Suprapubic skin (tissue), 4 donors: ENCODE data around the gene CHKB.

ENCODE experiments used
- POLR2A ChIP-seq, 2 donors: fragments of 450-650 bp; IDR thresholded peaks; one replicate each; pipeline ENCODE4 v1.6.1; 2017; ENCODE audit warnings: antibody characterized with exemption in 2 of 2, mild to moderate bottlenecking in 2 of 2, moderate library complexity in 2 of 2
- POLR2AphosphoS5 ChIP-seq, 3 donors: sonication (generic); formaldehyde crosslinking; IDR thresholded peaks; one replicate each; pipeline ENCODE4 v1.6.1; 2017; ENCODE audit warnings: antibody characterized with exemption in 3 of 3
- TF ChIP-seq, protein P1 (sequence below), 2 donors: fragments of 200-600 bp in 1 of 2; fragments of 450-650 bp in 1 of 2; sonication (generic) in 1 of 2; IDR thresholded peaks; one replicate each; pipeline ENCODE4 v1.5.1; 2016 to 2019; ENCODE audit warnings: antibody characterized with exemption in 2 of 2, mild to moderate bottlenecking in 1 of 2, moderate library complexity in 1 of 2

DNA sequence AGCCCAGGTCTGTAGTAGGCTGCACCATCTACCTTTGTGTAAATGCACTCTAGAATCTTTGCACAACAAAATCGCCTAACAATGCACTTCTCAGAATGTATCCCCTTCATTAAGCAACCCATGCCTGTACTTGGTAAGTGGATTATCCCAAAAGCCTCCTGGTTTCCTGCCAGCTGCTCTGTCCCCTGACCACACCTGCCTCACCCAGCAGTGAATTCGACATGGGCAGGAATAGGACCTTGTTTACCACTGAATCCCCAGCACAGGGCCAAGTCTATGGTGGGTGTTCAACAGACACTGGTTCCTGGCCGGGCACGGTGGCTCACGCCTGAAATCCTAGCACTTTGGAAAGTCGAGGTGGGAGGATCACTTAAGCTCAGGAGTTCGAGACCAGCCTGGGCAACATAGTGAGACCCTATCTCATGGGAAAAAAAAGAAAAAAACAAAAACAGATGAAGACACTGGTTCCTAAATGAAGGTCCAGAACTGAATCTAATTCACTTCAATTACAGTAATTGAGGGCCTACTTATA, 14.9 kb downstream of the CHKB start:
- TF ChIP-seq POLR2AphosphoS5 (IDR thresholded peaks at IDR 0.05) (no peak), POLR2A (IDR thresholded peaks at IDR 0.05) (no peak)
- TF ChIP-seq, protein P1, sequence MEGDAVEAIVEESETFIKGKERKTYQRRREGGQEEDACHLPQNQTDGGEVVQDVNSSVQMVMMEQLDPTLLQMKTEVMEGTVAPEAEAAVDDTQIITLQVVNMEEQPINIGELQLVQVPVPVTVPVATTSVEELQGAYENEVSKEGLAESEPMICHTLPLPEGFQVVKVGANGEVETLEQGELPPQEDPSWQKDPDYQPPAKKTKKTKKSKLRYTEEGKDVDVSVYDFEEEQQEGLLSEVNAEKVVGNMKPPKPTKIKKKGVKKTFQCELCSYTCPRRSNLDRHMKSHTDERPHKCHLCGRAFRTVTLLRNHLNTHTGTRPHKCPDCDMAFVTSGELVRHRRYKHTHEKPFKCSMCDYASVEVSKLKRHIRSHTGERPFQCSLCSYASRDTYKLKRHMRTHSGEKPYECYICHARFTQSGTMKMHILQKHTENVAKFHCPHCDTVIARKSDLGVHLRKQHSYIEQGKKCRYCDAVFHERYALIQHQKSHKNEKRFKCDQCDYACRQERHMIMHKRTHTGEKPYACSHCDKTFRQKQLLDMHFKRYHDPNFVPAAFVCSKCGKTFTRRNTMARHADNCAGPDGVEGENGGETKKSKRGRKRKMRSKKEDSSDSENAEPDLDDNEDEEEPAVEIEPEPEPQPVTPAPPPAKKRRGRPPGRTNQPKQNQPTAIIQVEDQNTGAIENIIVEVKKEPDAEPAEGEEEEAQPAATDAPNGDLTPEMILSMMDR (IDR thresholded peaks at IDR 0.05): no peak
